Peyer's patch (tissue), 4 donors: Measurements from ENCODE around the gene CYP1B1.

Experiments
- CTCF ChIP-seq, 6 experiments: fragments of 450-650 bp in 4 of 6; fragments of 200-600 bp in 2 of 6; sonication (generic) in 1 of 6; IDR thresholded peaks; one replicate each; pipeline ENCODE4 v1.5.1; 2017 to 2019; ENCODE audit warnings: antibody characterized with exemption in 6 of 6, mild to moderate bottlenecking in 3 of 6, moderate library complexity in 1 of 6
- POLR2A ChIP-seq, 2 donors: fragments of 450-650 bp; IDR thresholded peaks; one replicate each; pipeline ENCODE4 v1.5.1; 2017; ENCODE audit warnings: antibody characterized with exemption in 2 of 2, mild to moderate bottlenecking in 2 of 2, moderate library complexity in 2 of 2

- TF ChIP-seq CTCF (IDR thresholded peaks at IDR 0.05) (no peak), POLR2A (IDR thresholded peaks at IDR 0.05) (no peak)
Observed at GRCh38 chr2:38091760-38092159, 15.8 kb upstream of the CYP1B1 start.
